Activated T-cell treated with anti-CD3 and anti-CD28 coated beads, Interleukin-2, amount 50 U/mL, for 72 hours (primary cell): ENCODE data around the gene HHIPL1. TPM values are rescaled to one million over a fixed set of nuclear protein-coding genes. Genes with fewer than 3 reads are reported as not detected.
"Not testable (repeated sequence)": the region's sequence is repeated elsewhere in the genome, so short reads cannot be mapped to it uniquely, and the experiment has no call there.

Experiments
- ATAC-seq, 2 donors: fragments of 150-1000 bp; cut with Tn5 transposase; replicated peaks in 1 of 2; 2 replicates each; pipeline ENCODE4 v1.10.0; 2021; ENCODE audit warnings: moderate library complexity in 2 of 2, mild to moderate bottlenecking in 1 of 2
- DNase-seq, 2 donors: peaks; one replicate each; pipeline ENCODE4 v3.0.0; 2021 to 2022; ENCODE audit warnings: mixed read lengths in 1 of 2
- H3K27ac Mint-ChIP-seq: one replicate; pipeline ENCODE4 v1.8.0; 2022; ENCODE audit warnings: mild to moderate bottlenecking, moderate library complexity, mixed read lengths
- H3K27me3 Mint-ChIP-seq: one replicate; pipeline ENCODE4 v1.8.0; 2022; ENCODE audit warnings: low read depth, mixed read lengths
- H3K36me3 Mint-ChIP-seq, 2 donors: one replicate each; pipeline ENCODE4 v1.8.0; 2022; ENCODE audit warnings: mixed read lengths in 2 of 2, mild to moderate bottlenecking in 1 of 2; ENCODE audit not compliant: insufficient read depth in 2 of 2
- H3K4me1 Mint-ChIP-seq: one replicate; pipeline ENCODE4 v1.8.0; 2022; ENCODE audit warnings: low read depth, mixed read lengths
- H3K4me3 Mint-ChIP-seq, 2 donors: one replicate each; pipeline ENCODE4 v1.8.0; 2022; ENCODE audit warnings: mild to moderate bottlenecking in 2 of 2, mixed read lengths in 2 of 2, moderate library complexity in 2 of 2
- H3K9me3 Mint-ChIP-seq, 2 donors: one replicate each; pipeline ENCODE4 v1.8.0; 2022; ENCODE audit warnings: mixed read lengths in 2 of 2
- total RNA-seq, 2 donors: library from RNA; stranded (reverse); gene quantifications; one replicate each; pipeline ENCODE4 v1.2.3, GENCODE V29; 2022

HHIPL1 gene
- total RNA-seq, 2 donors from 2014 or later: 0.39 to 0.58 TPM

DNA sequence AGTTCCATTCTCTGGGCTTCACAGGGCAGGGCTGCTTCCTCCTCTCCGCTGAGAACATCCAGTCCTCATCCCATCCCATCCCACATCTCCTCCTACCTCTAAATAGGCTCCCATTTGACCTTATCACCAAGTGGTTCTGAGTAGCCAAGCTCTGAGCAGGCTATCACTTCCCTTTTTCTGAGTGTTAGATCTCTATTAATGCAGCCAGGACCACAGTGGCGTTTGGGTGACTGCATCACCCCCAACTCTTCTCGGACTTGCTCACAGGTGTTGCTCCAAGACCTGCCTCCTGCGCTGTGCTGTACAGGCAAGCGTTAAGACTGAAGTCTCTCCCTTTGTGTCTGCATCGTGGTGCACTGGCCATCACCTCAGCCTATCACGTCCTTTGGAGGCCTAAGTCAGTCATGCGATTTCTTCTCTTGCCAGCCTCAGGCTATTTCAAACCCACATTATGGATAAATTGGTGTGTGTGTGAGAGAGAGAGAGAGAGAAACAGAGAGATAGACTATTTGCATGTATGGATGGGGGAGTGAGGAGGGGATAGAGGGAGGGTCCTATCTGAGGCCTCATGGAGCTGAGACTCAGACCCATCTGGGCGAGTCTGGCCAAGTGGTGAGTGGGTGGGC lies 12.4 kb upstream of the HHIPL1 start:
- Mint-ChIP-seq H3K4me3 (no peak overlapping the region), H3K9me3 (no peaks in the 10 kb centered on the region), H3K27me3 (peaks cover 1% of the 10 kb centered on the region), H3K27ac (no peak overlapping the region), H3K4me1 (peaks cover 3% of the 10 kb centered on the region), H3K36me3 (no peaks in the 10 kb centered on the region)
- DNase-seq (no peak), ATAC-seq (no peak)

DNA sequence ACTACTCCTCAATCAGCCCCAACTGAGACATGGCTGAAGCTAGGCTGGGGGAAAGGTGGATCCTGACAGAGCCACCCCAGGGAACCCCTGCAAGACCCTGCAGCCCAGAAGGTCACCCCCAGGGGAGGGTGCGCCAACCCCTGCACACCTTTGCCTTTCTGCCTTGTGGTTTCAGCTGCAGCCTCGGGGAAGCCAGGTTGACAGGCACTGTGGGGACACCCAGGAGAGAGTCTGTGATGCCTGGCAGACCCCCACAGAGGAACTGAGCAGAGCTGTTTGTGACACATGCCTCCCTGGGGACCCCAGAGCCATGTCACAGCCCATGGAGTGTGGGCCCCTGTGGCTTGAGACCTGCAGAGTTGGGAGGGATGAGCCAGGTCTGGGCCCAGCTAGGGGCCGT lies 11.8 kb upstream of the HHIPL1 start:
- DNase-seq: no peak
- ATAC-seq: no peak
- Mint-ChIP-seq H3K27me3 (no peaks in the 10 kb centered on the region), H3K4me3 (no peak overlapping the region), H3K36me3 (no peaks in the 10 kb centered on the region), H3K9me3 (no peaks in the 10 kb centered on the region), H3K27ac (no peak overlapping the region), H3K4me1 (peaks cover 3% of the 10 kb centered on the region)

DNA sequence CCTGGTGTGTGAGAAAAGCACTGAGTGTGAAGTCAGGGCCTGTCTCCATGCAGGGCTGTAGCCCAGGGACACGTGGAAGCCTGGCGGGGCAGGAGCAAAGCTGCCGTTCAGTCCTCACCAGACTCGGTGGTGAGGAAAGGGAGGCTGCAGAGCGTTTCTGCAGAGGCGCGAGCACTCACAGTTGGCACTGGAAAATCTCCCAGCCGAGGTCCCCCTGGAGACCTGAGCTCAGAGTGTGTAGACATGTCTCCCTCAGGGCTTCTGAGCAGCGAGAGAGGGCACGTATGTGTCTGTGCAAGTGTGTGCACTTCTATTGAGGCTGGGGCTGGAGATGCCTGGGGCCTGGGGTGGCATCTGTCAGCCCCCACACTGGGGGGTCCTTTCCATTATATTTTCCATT lies 11.0 kb upstream of the HHIPL1 start:
- ATAC-seq (no peak), DNase-seq (no peak)
- H3K27ac Mint-ChIP-seq: no peak overlapping the region

DNA sequence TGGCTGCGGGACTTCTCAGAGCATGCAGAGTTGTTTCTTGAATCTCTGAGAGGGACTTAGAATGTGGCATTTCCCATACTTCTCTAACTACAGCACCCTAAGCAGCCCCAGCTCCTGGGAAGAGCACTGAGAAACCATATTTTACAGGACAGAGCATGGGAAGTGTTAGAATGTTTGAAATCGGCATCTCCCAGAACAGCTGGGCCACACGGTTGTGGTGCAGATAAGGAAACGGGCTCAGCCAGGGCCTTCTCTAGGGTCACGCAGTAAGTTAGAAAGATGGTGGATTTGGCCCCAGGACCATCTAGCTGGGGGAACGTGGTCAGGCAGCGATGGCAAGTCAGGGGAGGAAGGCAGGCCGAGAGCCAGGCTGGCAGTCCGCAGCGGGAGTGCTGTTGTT lies 10.5 kb upstream of the HHIPL1 start:
- ATAC-seq (no peak), DNase-seq (no peak)
- H3K36me3 Mint-ChIP-seq: no peaks in the 10 kb centered on the region
- H3K4me3 Mint-ChIP-seq: no peak overlapping the region
- no peaks in the 10 kb centered on the region for H3K4me1 Mint-ChIP-seq
- no peak overlapping the region for H3K27ac Mint-ChIP-seq
- no peaks in the 10 kb centered on the region for H3K9me3 Mint-ChIP-seq
- no peaks in the 10 kb centered on the region for H3K27me3 Mint-ChIP-seq

More for the DNA sequence above, 11.0 kb upstream of the HHIPL1 start:
- no peak overlapping the region for H3K4me3 Mint-ChIP-seq
- H3K4me1 Mint-ChIP-seq: peaks cover 2% of the 10 kb centered on the region
- H3K9me3 Mint-ChIP-seq: no peaks in the 10 kb centered on the region
- no peaks in the 10 kb centered on the region for H3K36me3 Mint-ChIP-seq
- no peaks in the 10 kb centered on the region for H3K27me3 Mint-ChIP-seq

DNA sequence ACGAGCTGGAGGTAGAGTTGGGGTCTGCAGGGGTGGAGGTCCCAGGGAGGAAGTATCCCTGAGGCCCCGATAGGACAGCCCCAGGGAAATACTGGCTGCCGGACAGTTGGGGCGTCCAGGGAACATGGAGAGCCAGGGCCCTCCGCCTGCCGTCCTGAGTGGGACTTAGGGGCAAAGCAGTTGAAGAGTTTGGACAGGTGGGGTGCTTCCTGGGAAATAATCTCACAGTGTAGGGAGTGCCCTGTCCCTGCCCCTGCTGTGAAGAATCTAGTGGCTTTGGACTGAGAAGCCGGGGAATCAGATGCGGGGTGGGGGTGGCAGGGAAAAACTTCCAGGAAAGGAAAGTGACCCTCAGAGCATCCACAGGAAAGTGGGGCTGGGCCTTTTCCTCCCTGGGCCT lies 9.8 kb upstream of the HHIPL1 start:
- no peak for DNase-seq
- Mint-ChIP-seq H3K27ac (no peak overlapping the region), H3K9me3 (no peaks in the 10 kb centered on the region), H3K27me3 (no peaks in the 10 kb centered on the region), H3K4me3 (no peak overlapping the region), H3K4me1 (no peaks in the 10 kb centered on the region), H3K36me3 (no peaks in the 10 kb centered on the region)
- no peak for ATAC-seq

DNA sequence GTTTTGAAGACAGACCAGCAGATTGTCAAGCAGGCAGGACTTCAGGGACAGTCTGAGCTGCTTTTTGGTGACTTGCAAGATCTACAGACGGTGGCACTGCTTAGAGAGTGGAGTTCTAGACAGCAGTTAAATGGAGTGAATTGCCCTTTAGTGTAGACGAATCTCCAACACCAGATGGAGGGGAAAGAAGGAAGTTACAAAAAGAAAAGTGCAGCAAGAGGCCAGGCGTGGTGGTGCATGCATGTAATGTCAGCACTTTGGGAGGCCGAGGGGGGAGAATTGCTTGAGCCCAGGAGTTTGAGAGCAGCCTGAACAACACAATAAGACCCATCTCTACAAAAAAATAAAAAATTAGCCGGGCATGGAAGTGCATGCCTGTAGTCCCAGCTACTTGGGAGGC lies 8.4 kb upstream of the HHIPL1 start:
- ATAC-seq (no peak), DNase-seq (no peak)
- H3K9me3 Mint-ChIP-seq: no peaks in the 10 kb centered on the region
- no peak overlapping the region for H3K4me3 Mint-ChIP-seq
- H3K36me3 Mint-ChIP-seq: no peaks in the 10 kb centered on the region
- no peaks in the 10 kb centered on the region for H3K27me3 Mint-ChIP-seq
- H3K27ac Mint-ChIP-seq: no peak overlapping the region
- no peaks in the 10 kb centered on the region for H3K4me1 Mint-ChIP-seq

DNA sequence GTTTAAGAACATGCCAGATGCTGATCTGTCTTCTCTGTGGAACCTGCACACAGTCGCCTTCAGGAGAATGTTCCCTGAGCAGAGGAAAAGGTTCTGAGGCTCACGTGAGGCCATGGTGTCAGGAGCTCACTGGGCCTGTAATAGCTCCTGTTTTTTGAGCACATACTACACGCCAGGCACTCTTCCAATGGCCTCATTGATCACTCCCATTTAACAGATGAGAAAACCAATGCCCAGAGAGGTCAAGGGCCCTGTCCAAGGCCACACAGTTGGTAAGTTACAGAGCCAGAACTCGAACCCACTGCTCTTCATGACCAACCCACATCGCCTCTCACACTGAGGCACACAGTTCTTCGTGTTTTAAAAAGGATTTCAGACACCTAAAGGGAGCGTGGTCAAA lies 7.3 kb upstream of the HHIPL1 start:
- H3K27me3 Mint-ChIP-seq: no peaks in the 10 kb centered on the region
- no peak for ATAC-seq
- no peaks in the 10 kb centered on the region for H3K4me1 Mint-ChIP-seq
- no peak overlapping the region for H3K27ac Mint-ChIP-seq
- H3K4me3 Mint-ChIP-seq: no peak overlapping the region
- no peaks in the 10 kb centered on the region for H3K9me3 Mint-ChIP-seq
- H3K36me3 Mint-ChIP-seq: no peaks in the 10 kb centered on the region
- no peak for DNase-seq

DNA sequence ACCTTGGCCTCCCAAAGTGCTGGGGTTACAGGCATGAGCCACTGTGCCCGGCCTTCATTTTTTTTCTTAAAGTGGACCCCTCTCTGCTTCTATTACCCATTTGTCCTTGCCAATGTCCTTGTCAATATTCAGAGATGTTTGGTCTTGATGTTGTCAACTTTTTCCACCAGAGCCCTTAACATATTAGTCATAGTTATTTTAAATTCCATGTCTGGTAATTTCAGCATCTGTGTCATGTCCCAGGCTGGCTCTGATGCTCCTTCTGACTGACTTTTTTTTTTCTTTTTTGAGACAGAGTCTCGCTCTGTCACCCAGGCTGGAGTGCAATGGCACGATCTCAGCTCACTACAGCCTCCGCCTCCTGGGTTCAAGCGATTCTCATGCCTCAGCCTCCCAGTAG lies 2.2 kb upstream of the HHIPL1 start:
- not testable (repeated sequence) for H3K27ac Mint-ChIP-seq, DNase-seq, H3K4me1 Mint-ChIP-seq, H3K4me3 Mint-ChIP-seq, H3K36me3 Mint-ChIP-seq, ATAC-seq, H3K9me3 Mint-ChIP-seq
- H3K27me3 Mint-ChIP-seq: peaks cover 24% of the 10 kb centered on the region

DNA sequence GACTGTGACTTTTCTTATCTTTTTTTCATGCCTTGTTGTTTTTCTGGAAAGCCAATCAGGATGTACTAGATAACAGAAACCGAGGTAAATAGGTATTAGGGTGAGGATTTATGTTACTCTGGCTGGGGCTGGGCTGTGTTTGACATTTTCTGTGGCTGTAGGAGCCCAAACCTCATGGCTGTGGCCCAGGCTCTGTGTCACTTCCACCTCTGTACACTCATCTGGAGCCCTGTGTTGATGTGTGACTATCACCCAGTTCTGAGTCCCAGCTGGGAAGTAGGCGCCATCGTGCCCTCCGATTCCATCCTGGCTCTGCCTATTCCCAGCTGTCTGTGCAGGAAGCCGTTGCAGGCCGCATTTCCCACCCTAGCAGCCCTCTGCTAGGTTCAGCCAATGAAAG lies 1.6 kb upstream of the HHIPL1 start:
- no peak overlapping the region for H3K27ac Mint-ChIP-seq
- no peaks in the 10 kb centered on the region for H3K36me3 Mint-ChIP-seq
- DNase-seq (no peak), ATAC-seq (peak; percentile 46 to 79)
- no peak overlapping the region for H3K4me3 Mint-ChIP-seq
- peaks cover 24% of the 10 kb centered on the region for H3K27me3 Mint-ChIP-seq
- no peaks in the 10 kb centered on the region for H3K4me1 Mint-ChIP-seq
- H3K9me3 Mint-ChIP-seq: no peaks in the 10 kb centered on the region

DNA sequence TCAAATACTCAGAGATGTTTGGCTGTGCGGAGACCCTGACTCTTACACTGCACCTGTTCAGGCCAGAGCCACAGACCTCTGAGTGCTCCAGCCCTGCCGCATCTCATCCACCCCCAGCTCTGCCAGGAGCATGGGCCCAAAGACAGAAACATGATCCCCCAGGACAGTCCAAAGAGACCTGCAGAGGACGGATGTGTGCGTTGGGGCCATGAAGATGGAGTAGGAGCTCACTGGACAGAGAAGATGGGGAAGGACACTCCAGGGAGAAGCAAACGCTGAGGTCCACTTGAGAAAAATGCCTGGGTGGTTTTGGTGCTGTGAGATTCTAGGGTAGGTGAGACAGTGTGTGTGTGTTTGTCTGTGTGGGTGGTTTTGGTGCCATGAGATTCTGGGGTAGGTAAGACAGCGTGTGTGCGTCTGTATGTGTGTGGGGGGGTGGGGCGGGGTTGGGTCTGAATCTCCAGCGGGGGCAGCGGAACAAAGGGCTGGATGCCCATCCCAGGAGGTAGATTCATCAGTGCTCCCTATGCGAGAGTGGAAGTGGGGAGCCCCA lies 818 bp upstream of the HHIPL1 start:
- DNase-seq: no peak
- Mint-ChIP-seq H3K4me1 (no peaks in the 10 kb centered on the region), H3K9me3 (no peaks in the 10 kb centered on the region), H3K36me3 (no peaks in the 10 kb centered on the region), H3K27me3 (peaks cover 24% of the 10 kb centered on the region), H3K4me3 (peak overlapping the region in 1 of 2 donors; percentile 6), H3K27ac (no peak overlapping the region)
- no peak for ATAC-seq

DNA sequence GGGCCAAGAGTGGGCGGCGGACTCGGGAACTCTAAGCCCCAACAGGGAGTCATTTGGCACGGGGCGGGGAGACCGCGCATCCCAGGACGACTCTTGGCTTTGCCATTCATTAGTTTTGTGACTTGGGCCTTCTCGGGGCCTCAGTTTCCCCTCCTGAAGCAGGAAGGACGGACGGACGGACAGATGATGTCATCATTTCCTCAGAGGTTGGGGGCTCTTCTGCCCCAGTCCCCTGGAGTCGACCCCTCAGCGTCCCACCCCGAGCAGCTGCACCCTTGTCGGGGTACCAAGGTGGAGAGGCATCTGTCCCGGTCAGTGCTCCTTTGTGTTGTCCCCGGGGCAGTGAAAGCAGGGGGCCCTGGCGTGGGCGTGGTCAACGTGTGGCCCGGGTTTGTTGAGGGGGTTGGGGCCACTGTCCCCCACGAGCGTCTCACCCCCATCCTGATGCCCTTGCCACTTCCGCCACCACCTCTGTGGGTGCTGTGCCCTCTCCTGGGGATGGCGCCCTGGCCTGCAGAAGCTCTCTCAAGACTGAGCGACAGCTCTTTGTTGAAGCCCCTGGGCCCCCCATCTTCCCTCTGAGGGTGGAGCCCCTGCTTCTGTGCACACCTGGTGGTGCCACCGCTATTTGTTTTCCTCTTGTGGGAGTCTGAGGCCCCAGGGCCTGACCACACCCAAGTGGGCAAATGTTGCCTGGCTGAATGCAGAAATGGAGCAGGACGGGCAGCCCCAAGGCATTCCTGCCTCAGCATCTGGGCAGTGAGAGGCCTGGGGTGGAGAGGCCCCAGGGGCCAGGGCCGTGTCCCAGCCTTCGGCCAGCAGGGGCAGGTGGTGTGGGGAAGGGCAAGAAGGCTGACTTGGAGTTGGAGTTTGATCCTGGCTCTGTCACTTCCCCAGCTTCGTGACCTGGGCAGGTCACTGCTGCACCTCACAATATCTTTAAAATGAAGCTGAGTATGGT lies 896 bp downstream of the HHIPL1 start:
- Mint-ChIP-seq H3K4me3 (peak overlapping the region; percentile 38 to 58), H3K36me3 (no peaks in the 10 kb centered on the region)

DNA sequence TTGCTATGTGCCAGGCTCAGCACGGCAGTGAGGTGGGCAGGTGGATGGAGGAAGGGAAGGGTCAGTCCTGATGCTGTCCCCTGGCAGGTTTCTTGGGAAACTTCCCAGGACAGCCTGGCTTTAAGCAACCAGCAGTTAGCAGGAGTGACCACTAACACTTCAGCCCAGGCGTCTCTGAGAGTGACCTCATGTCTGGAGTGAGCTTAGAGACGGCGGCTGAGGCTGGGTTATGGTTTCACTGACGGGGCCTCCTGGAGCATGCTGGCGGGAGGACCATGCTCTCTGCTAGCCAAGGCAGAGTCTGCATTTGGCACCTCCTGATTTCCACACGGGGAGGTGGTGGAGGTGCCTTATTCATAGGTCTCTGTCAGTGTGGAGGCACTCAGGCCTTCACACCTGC lies 2.5 kb downstream of the HHIPL1 start:
- DNase-seq: no peak
- Mint-ChIP-seq H3K27ac (no peak overlapping the region), H3K4me3 (no peak overlapping the region), H3K36me3 (no peaks in the 10 kb centered on the region), H3K4me1 (no peaks in the 10 kb centered on the region), H3K27me3 (peaks cover 24% of the 10 kb centered on the region), H3K9me3 (no peaks in the 10 kb centered on the region)
- ATAC-seq: no peak

More for the DNA sequence above, 896 bp downstream of the HHIPL1 start:
- DNase-seq (no peak), ATAC-seq (no peak)
- Mint-ChIP-seq H3K4me1 (no peaks in the 10 kb centered on the region), H3K9me3 (no peaks in the 10 kb centered on the region), H3K27me3 (peaks cover 24% of the 10 kb centered on the region), H3K27ac (no peak overlapping the region)

DNA sequence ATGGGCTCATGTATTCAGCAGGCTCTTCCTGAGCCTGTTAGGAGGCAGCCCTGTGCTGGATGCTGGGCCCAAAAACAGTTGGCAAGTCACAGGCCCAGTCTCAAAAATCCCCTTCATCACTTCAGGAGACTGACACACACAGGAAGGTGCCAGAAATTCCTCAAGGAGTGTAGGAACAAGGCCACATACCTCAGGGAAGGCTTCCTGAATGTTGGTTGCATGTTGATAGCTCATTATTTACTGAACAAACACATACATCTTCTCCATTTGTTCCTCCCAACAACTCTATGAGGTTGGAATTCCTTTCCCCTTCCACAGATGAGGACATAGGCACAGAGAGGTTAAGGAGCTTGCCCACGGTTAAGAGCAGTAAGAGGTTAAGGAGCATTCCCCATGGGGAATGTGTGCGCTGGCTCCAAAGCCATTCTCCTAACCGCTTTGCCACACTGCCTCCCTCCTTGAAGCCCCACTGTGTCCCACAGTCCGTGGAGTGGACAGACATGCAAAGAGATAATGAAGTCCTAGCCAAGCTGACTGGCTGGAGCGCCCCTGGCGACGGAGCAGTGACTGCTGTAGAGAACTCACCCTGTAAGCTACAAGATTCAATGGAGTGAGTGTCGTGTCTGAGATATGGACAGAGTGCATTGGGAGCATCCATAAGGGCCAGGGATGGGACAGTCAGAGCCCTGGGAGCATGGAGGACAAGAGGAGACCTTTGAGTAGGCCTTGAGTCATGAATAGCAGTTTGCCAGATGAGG lies 3.3 kb downstream of the HHIPL1 start:
- H3K4me1 Mint-ChIP-seq: no peaks in the 10 kb centered on the region
- H3K4me3 Mint-ChIP-seq: no peak overlapping the region
- no peaks in the 10 kb centered on the region for H3K36me3 Mint-ChIP-seq
- DNase-seq: no peak
- H3K27me3 Mint-ChIP-seq: peaks cover 24% of the 10 kb centered on the region
- no peaks in the 10 kb centered on the region for H3K9me3 Mint-ChIP-seq
- H3K27ac Mint-ChIP-seq: no peak overlapping the region
- ATAC-seq: no peak
